ENCODE measurements around the gene HOXC11. TPM values are rescaled to one million over a fixed set of nuclear protein-coding genes. Genes with fewer than 3 reads are reported as not detected.

HOXC11 gene
- total RNA-seq, 4 donors from 2014 or later = 0.69 to 3.3 TPM; not detected in 2

- peak within 1 kb of the TSS; percentile 15 to 48 for H3K4me3 ChIP-seq
- DNase-seq = no peak
- intact Hi-C loops (cut with DNase I; ENCODE audit: low total_unique reads) = no loop called here
- H3K36me3 ChIP-seq = no peaks in the 10 kb centered on the region
- H3K27me3 ChIP-seq = peaks cover 23 to 57% of the 10 kb centered on the region in 2 donors
- H3K4me1 ChIP-seq = peaks cover 0 to 8% of the 10 kb centered on the region in 2 donors
- H3K9me3 ChIP-seq = no peaks in the 10 kb centered on the region
- TF ChIP-seq CTCF (IDR thresholded peaks at IDR 0.05) (no peak), POLR2A (IDR thresholded peaks at IDR 0.05) (no peak)
- peak within 1 kb of the TSS in 1 of 2 donors; percentile 49 for H3K27ac ChIP-seq
Measured at GRCh38 chr12:54000116-54001114, 27.5 kb downstream of the HOXC11 start, which contains the start of gene HOXC9. TSS of gene HOXC9 (plus strand) at chr12:54000161. CDS start at chr12:54000189, 28 bp downstream.

DNA sequence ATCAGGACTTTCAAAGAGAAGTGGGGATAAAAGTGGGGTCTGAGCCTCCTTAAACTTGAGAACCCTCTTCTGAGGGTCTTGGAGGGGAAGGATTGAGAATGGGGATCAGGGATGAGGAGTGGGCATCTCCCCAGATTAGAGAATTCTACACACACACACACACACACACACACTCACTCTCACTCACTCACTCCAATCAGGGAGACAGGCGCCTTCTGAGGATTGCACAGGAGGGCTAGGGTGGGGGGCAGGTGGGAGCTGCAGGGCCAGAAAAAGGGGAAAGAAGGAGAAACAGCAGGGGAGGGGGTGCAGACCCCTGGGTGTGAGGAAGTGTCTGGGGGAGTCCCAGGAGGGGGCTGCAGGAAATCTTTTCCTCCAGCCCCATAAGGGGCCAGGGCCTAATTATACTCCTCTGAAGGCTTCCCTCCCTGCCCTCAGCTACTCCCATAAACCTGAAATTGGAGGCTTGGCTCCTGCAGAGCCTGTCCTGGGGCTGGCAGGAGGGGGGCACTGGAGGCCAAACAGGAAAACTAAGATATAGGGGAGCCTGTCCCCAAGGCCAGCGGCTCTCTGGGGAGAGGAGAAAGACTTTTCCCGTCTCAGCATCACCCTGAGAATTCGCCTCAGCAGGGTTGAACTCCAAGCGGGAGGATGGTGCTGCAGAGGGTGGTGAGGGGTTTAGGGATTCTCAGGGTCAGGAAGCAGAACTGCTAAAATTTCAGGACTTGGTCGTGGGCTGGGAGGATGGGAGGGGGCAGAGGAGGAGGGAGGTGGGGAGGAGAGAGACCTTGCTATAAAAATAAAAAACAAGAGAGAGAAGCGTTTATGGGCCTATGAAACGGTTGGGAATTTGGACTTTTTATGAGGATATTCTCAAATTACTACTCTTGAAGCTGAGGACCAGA lies 28.6 kb downstream of the HOXC11 start:
- Histone ChIP-seq H3K4me1 (peaks cover 0 to 5% of the 10 kb centered on the region in 2 donors), H3K4me3 (no peak overlapping the region), H3K27ac (no peak overlapping the region), H3K9me3 (no peaks in the 10 kb centered on the region), H3K36me3 (no peaks in the 10 kb centered on the region), H3K27me3 (peaks cover 28 to 48% of the 10 kb centered on the region in 2 donors)
- TF ChIP-seq CTCF (IDR thresholded peaks at IDR 0.05) (no peak), POLR2A (IDR thresholded peaks at IDR 0.05) (no peak)
- intact Hi-C loops (cut with DNase I; ENCODE audit: low total_unique reads) = no loop called here
- no peak for DNase-seq

DNA sequence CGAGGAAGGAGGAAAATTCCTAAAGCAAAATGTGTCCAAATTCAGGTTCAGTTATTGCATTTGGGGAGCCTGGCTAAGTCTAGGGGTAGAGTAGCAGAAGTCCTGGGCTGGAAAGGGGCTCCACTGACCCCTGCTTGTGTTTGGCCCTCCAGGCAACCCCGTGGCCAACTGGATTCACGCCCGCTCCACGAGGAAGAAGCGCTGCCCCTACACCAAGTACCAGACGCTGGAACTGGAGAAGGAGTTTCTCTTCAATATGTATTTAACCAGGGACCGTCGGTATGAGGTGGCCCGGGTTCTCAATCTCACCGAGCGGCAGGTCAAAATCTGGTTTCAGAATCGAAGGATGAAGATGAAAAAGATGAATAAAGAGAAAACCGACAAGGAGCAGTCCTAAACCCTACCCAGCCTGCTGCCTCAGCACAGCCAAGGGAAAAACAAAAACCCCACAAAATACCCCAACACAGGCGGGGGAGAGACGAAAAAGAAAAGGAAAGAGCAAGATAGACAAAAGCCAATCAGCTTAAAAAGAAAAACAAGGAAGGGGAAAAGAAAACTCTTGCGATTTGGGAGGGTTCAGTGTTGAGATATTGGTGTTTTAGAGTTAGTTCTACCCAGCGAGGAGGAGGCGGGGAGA lies 29.5 kb downstream of the HOXC11 start:
- no peak overlapping the region for H3K4me3 ChIP-seq
- no peak overlapping the region for H3K27ac ChIP-seq
- no peaks in the 10 kb centered on the region for H3K36me3 ChIP-seq
- TF ChIP-seq CTCF (IDR thresholded peaks at IDR 0.05) = no peak
- TF ChIP-seq POLR2A (IDR thresholded peaks at IDR 0.05) = no peak
- H3K9me3 ChIP-seq = no peaks in the 10 kb centered on the region
- intact Hi-C loops (cut with DNase I; ENCODE audit: low total_unique reads) = no loop called here
- H3K4me1 ChIP-seq = peaks cover 0 to 5% of the 10 kb centered on the region in 2 donors
- peaks cover 28 to 45% of the 10 kb centered on the region in 2 donors for H3K27me3 ChIP-seq
- DNase-seq = no peak

GRCh38 chr12:54002915-54003389 lies 30.0 kb downstream of the HOXC11 start:
- intact Hi-C loops (cut with DNase I; ENCODE audit: low total_unique reads) = no loop called here

More at GRCh38 chr12:54002915-54003389, 30.0 kb downstream of the HOXC11 start:
- no peaks in the 10 kb centered on the region for H3K9me3 ChIP-seq
- H3K4me3 ChIP-seq = no peak overlapping the region
- no peaks in the 10 kb centered on the region for H3K36me3 ChIP-seq
- peaks cover 28 to 41% of the 10 kb centered on the region in 2 donors for H3K27me3 ChIP-seq
- peaks cover 0 to 5% of the 10 kb centered on the region in 2 donors for H3K4me1 ChIP-seq
- H3K27ac ChIP-seq = no peak overlapping the region
- no peak for DNase-seq
- TF ChIP-seq CTCF (IDR thresholded peaks at IDR 0.05) (no peak), POLR2A (IDR thresholded peaks at IDR 0.05) (no peak)
